Measurements from ENCODE around the gene ACAA2. TPM values are rescaled to one million over a fixed set of nuclear protein-coding genes. Genes with fewer than 3 reads are reported as not detected.

ACAA2 gene
- total and polyA plus RNA-seq, 5 donors from 2014 or later, result 16.1 to 91.9 (median 69.6) TPM

DNA sequence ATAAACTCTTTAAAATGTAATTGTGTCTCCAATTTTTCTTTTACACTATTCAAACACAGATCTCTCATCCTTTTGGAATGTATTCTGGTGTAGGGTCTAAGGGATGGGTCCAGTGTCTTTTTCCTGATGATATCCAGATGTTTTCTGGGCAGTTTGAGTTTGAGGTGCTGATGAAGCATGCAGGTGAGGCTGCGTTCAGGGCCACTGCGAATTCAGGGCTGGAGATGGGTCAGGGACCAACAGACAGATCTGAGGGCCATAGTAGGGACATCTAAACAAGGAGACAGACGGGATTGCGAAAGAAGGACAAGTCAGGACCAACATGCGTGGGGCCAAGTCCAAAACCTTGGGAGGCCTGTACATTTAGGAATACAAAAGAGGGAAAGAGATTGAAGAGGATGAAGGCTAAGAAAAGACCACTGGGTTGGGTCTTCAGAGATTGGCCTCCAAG lies 70.2 kb downstream of the ACAA2 start:
- no peaks in the 10 kb centered on the region for H3K4me1 ChIP-seq (ENCODE audit: control insufficient read depth, insufficient read depth, low read length, poor library complexity, severe bottlenecking)
- H3K27me3 Mint-ChIP-seq, result peaks cover 14% of the 10 kb centered on the region

GRCh38 chr18:49742316-49743116 lies 70.8 kb downstream of the ACAA2 start:
- H3K27ac Mint-ChIP-seq, result no peak overlapping the region
- H3K9me3 ChIP-seq (ENCODE audit: control insufficient read depth in 2 of 2, low read length in 2 of 2), result no peaks in the 10 kb centered on the region
- H3K4me3 Mint-ChIP-seq, result no peak overlapping the region
- no peak for ATAC-seq (ENCODE audit: low read depth in 2 of 2)
- no peaks in the 10 kb centered on the region for H3K4me1 Mint-ChIP-seq
- no peaks in the 10 kb centered on the region for H3K36me3 ChIP-seq (ENCODE audit: control insufficient read depth, insufficient read depth, low read length)
- peaks cover 4% of the 10 kb centered on the region for H3K27me3 ChIP-seq (ENCODE audit: control insufficient read depth, insufficient read depth, low read length)
- H3K4me1 ChIP-seq (ENCODE audit: control insufficient read depth, insufficient read depth, low read length, poor library complexity, severe bottlenecking), result no peaks in the 10 kb centered on the region
- no peaks in the 10 kb centered on the region for H3K36me3 Mint-ChIP-seq
- peaks cover 14% of the 10 kb centered on the region for H3K27me3 Mint-ChIP-seq
- peaks cover 0 to 3% (median 0%) of the 10 kb centered on the region in 7 donors for H3K9me3 Mint-ChIP-seq
- H3K27ac ChIP-seq (ENCODE audit: insufficient read depth, low read length, poor library complexity, severe bottlenecking), result no peak overlapping the region
- no peak overlapping the region for H3K4me3 ChIP-seq (ENCODE audit: low read depth, low read length)
- DNase-seq, result no peak

More for the DNA sequence above, 70.2 kb downstream of the ACAA2 start:
- H3K27me3 ChIP-seq (ENCODE audit: control insufficient read depth, insufficient read depth, low read length), result peaks cover 4% of the 10 kb centered on the region
- H3K4me3 Mint-ChIP-seq, result no peak overlapping the region
- peaks cover 0 to 3% (median 0%) of the 10 kb centered on the region in 7 donors for H3K9me3 Mint-ChIP-seq
- no peaks in the 10 kb centered on the region for H3K36me3 Mint-ChIP-seq
- no peak overlapping the region for H3K4me3 ChIP-seq (ENCODE audit: low read depth, low read length)
- H3K27ac Mint-ChIP-seq, result no peak overlapping the region
- no peaks in the 10 kb centered on the region for H3K9me3 ChIP-seq (ENCODE audit: control insufficient read depth in 2 of 2, low read length in 2 of 2)
- DNase-seq (no peak), ATAC-seq (ENCODE audit: low read depth in 2 of 2) (no peak)
- H3K36me3 ChIP-seq (ENCODE audit: control insufficient read depth, insufficient read depth, low read length), result no peaks in the 10 kb centered on the region
- no peaks in the 10 kb centered on the region for H3K4me1 Mint-ChIP-seq
- no peak overlapping the region for H3K27ac ChIP-seq (ENCODE audit: insufficient read depth, low read length, poor library complexity, severe bottlenecking)

DNA sequence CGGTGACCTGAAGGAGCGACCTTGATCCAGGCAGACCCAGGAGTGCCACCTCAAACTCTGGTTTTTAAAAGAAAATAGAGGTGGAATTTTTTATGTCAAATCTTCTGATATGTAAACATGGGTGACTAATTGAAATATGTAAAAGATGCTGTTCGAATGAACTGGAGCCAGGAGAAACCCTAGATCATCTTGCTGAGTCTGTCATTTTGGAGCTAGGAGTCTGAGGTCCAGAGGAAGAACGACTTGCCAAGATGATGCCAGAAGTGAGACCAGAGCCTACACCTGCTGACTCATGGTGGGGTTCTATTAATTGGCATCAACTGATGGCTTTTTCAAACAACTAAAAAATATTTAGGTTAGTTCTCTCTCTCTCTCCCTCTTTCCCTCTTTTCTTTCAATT lies 74.1 kb downstream of the ACAA2 start:
- H3K27ac Mint-ChIP-seq, result no peak overlapping the region
- peaks cover 0 to 2% (median 0%) of the 10 kb centered on the region in 7 donors for H3K9me3 Mint-ChIP-seq

DNA sequence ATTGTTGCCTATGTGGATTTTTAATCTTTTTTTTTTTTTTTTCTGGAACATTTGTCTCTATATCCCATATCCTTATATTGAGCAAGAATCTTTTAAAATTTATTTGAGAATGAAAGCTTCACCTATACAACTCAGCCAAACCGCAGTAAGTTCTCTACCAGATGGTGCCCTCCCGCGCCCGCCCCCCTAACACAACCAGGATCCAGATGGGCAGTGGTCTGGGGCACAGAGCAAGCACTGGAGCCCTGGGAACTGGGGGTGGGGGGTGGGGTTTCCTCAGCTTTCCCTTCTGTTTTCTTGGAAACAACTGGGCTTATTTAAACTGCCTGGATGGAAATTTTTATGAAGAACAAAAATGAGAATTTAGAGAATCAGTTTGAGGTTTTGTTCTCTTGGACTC lies 74.6 kb downstream of the ACAA2 start:
- H3K27me3 Mint-ChIP-seq, result peaks cover 19% of the 10 kb centered on the region
- H3K9me3 Mint-ChIP-seq, result peaks cover 0 to 2% (median 0%) of the 10 kb centered on the region in 7 donors
- H3K4me1 Mint-ChIP-seq, result no peaks in the 10 kb centered on the region
- no peaks in the 10 kb centered on the region for H3K4me1 ChIP-seq (ENCODE audit: control insufficient read depth, insufficient read depth, low read length, poor library complexity, severe bottlenecking)
- H3K27ac ChIP-seq (ENCODE audit: insufficient read depth, low read length, poor library complexity, severe bottlenecking), result no peak overlapping the region
- no peaks in the 10 kb centered on the region for H3K36me3 ChIP-seq (ENCODE audit: control insufficient read depth, insufficient read depth, low read length)
- peaks cover 4% of the 10 kb centered on the region for H3K27me3 ChIP-seq (ENCODE audit: control insufficient read depth, insufficient read depth, low read length)
- no peaks in the 10 kb centered on the region for H3K9me3 ChIP-seq (ENCODE audit: control insufficient read depth in 2 of 2, low read length in 2 of 2)
- H3K4me3 Mint-ChIP-seq, result no peak overlapping the region
- no peaks in the 10 kb centered on the region for H3K36me3 Mint-ChIP-seq
- H3K27ac Mint-ChIP-seq, result no peak overlapping the region
- DNase-seq (no peak), ATAC-seq (ENCODE audit: low read depth in 2 of 2) (no peak)
- no peak overlapping the region for H3K4me3 ChIP-seq (ENCODE audit: low read depth, low read length)

More for the DNA sequence above, 74.1 kb downstream of the ACAA2 start:
- H3K4me3 Mint-ChIP-seq, result no peak overlapping the region
- DNase-seq (no peak), ATAC-seq (ENCODE audit: low read depth in 2 of 2) (no peak)
- Histone ChIP-seq H3K4me1 (ENCODE audit: control insufficient read depth, insufficient read depth, low read length, poor library complexity, severe bottlenecking) (no peaks in the 10 kb centered on the region), H3K4me3 (ENCODE audit: low read depth, low read length) (no peak overlapping the region), H3K27ac (ENCODE audit: insufficient read depth, low read length, poor library complexity, severe bottlenecking) (no peak overlapping the region), H3K36me3 (ENCODE audit: control insufficient read depth, insufficient read depth, low read length) (no peaks in the 10 kb centered on the region), H3K9me3 (ENCODE audit: control insufficient read depth in 2 of 2, low read length in 2 of 2) (no peaks in the 10 kb centered on the region), H3K27me3 (ENCODE audit: control insufficient read depth, insufficient read depth, low read length) (peaks cover 4% of the 10 kb centered on the region)
- H3K36me3 Mint-ChIP-seq, result no peaks in the 10 kb centered on the region
- H3K27me3 Mint-ChIP-seq, result peaks cover 19% of the 10 kb centered on the region
- no peaks in the 10 kb centered on the region for H3K4me1 Mint-ChIP-seq

DNA sequence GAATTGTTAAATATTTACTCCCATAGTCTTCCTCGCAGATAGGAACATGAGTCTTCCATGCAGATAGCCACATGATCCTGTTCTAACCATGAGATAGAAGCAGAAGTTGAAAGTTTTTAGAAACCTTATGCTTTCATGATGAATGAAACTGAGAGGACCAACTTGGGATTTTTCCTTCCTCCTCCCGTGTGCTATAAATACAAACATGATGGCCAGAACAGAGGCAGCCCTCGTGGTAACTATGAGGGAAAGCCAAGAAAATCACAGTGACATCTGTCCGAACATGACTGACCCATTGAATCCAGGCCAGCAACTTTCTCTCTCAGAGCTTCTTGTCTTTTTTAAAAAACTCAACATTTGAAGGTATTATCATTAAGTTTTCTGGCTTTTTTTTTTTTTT lies 78.5 kb downstream of the ACAA2 start:
- H3K4me3 ChIP-seq (ENCODE audit: low read depth, low read length), result no peak overlapping the region
- no peaks in the 10 kb centered on the region for H3K36me3 ChIP-seq (ENCODE audit: control insufficient read depth, insufficient read depth, low read length)
- Mint-ChIP-seq H3K27ac (no peak overlapping the region), H3K4me3 (no peak overlapping the region), H3K9me3 (peaks cover 0 to 1% (median 0%) of the 10 kb centered on the region in 7 donors), H3K27me3 (peaks cover 27% of the 10 kb centered on the region), H3K36me3 (no peaks in the 10 kb centered on the region), H3K4me1 (no peaks in the 10 kb centered on the region)
- H3K9me3 ChIP-seq (ENCODE audit: control insufficient read depth in 2 of 2, low read length in 2 of 2), result no peaks in the 10 kb centered on the region
- DNase-seq (no peak), ATAC-seq (ENCODE audit: low read depth in 2 of 2) (no peak)
- no peaks in the 10 kb centered on the region for H3K27me3 ChIP-seq (ENCODE audit: control insufficient read depth, insufficient read depth, low read length)
- no peaks in the 10 kb centered on the region for H3K4me1 ChIP-seq (ENCODE audit: control insufficient read depth, insufficient read depth, low read length, poor library complexity, severe bottlenecking)
- no peak overlapping the region for H3K27ac ChIP-seq (ENCODE audit: insufficient read depth, low read length, poor library complexity, severe bottlenecking)

- Mint-ChIP-seq H3K27me3 (peaks cover 20% of the 10 kb centered on the region), H3K4me3 (no peak overlapping the region), H3K4me1 (no peaks in the 10 kb centered on the region), H3K9me3 (peaks cover 0 to 1% (median 0%) of the 10 kb centered on the region in 7 donors), H3K36me3 (no peaks in the 10 kb centered on the region), H3K27ac (no peak overlapping the region)
- Histone ChIP-seq H3K27ac (ENCODE audit: insufficient read depth, low read length, poor library complexity, severe bottlenecking) (no peak overlapping the region), H3K27me3 (ENCODE audit: control insufficient read depth, insufficient read depth, low read length) (no peaks in the 10 kb centered on the region), H3K9me3 (ENCODE audit: control insufficient read depth in 2 of 2, low read length in 2 of 2) (no peaks in the 10 kb centered on the region), H3K4me3 (ENCODE audit: low read depth, low read length) (no peak overlapping the region), H3K4me1 (ENCODE audit: control insufficient read depth, insufficient read depth, low read length, poor library complexity, severe bottlenecking) (no peaks in the 10 kb centered on the region), H3K36me3 (ENCODE audit: control insufficient read depth, insufficient read depth, low read length) (no peaks in the 10 kb centered on the region)
- DNase-seq (no peak), ATAC-seq (ENCODE audit: low read depth in 2 of 2) (no peak)
Observed at GRCh38 chr18:49733896-49734585, 79.3 kb downstream of the ACAA2 start.

GRCh38 chr18:49733321-49733720 lies 80.0 kb downstream of the ACAA2 start:
- Histone ChIP-seq H3K4me1 (ENCODE audit: control insufficient read depth, insufficient read depth, low read length, poor library complexity, severe bottlenecking) (no peaks in the 10 kb centered on the region), H3K27ac (ENCODE audit: insufficient read depth, low read length, poor library complexity, severe bottlenecking) (no peak overlapping the region), H3K27me3 (ENCODE audit: control insufficient read depth, insufficient read depth, low read length) (no peaks in the 10 kb centered on the region), H3K4me3 (ENCODE audit: low read depth, low read length) (no peak overlapping the region), H3K9me3 (ENCODE audit: control insufficient read depth in 2 of 2, low read length in 2 of 2) (no peaks in the 10 kb centered on the region), H3K36me3 (ENCODE audit: control insufficient read depth, insufficient read depth, low read length) (no peaks in the 10 kb centered on the region)
- DNase-seq (no peak), ATAC-seq (ENCODE audit: low read depth in 2 of 2) (no peak)
- Mint-ChIP-seq H3K4me1 (no peaks in the 10 kb centered on the region), H3K4me3 (no peak overlapping the region), H3K9me3 (peaks cover 0 to 1% (median 0%) of the 10 kb centered on the region in 7 donors), H3K27ac (no peak overlapping the region), H3K27me3 (peaks cover 18% of the 10 kb centered on the region), H3K36me3 (no peaks in the 10 kb centered on the region)
